SK-N-SH (cell line): Measurements from ENCODE around the gene MEG3. TPM values are rescaled to one million over a fixed set of nuclear protein-coding genes. Genes with fewer than 3 reads are reported as not detected.

Experiments used
- CTCF ChIA-PET: fragments of 300-600, 350-600 bp; formaldehyde crosslinking; extraction: SDS; loops from one replicate; lab custom pipeline; 2021; lab: Yijun Ruan, JAX
- POLR2A ChIA-PET: fragments of 350-600 bp; sonication (Branson Sonifier 250); formaldehyde crosslinking; extraction: SDS; loops from one replicate; lab custom pipeline; 2020; ENCODE audit warnings: antibody characterized with exemption, inconsistent platforms; lab: Yijun Ruan, JAX
- DNase-seq: peaks from one replicate; pipeline ENCODE4 v3.0.0; 2012
- H2AFZ ChIP-seq: fragments of 200-600 bp; sonication (generic); 2 replicates; pipeline ENCODE4 v1.8.1; 2016; ENCODE audit warnings: antibody characterized with exemption, mild to moderate bottlenecking, low read depth
- H3F3A ChIP-seq: fragments of 200-600 bp; sonication (generic); replicated peaks from 2 replicates; pipeline ENCODE3; 2016; ENCODE audit warnings: antibody characterized with exemption, mild to moderate bottlenecking; ENCODE audit not compliant: insufficient read depth
- H3K27ac ChIP-seq, 2 experiments: fragments of 200-500 bp in 1 of 2; fragments of 200-600 bp in 1 of 2; sonication (Bioruptor generic) in 1 of 2; sonication (generic), shearing (Covaris generic) in 1 of 2; 2 replicates each; pipeline versions ENCODE4 v1.5.1 to v1.6.1; 2014 to 2016; ENCODE audit warnings: low read depth in 2 of 2, inconsistent platforms in 1 of 2, low read length in 1 of 2, mild to moderate bottlenecking in 1 of 2, mixed read lengths in 1 of 2
- H3K27me3 ChIP-seq: fragments of 200-600 bp; sonication (generic), shearing (Covaris generic); 2 replicates; pipeline ENCODE4 v1.6.1; 2016; ENCODE audit warnings: mixed run types; ENCODE audit not compliant: insufficient read depth
- H3K36me3 ChIP-seq, 2 experiments: fragments of 200-500 bp in 1 of 2; fragments of 200-600 bp in 1 of 2; sonication (Bioruptor generic) in 1 of 2; sonication (generic) in 1 of 2; replicated peaks in 1 of 2; 2 replicates each; pipeline versions ENCODE3 to v1.5.1; 2014 to 2016; ENCODE audit warnings: low read length in 1 of 2, mild to moderate bottlenecking in 1 of 2; ENCODE audit not compliant: insufficient read depth in 2 of 2, control insufficient read depth in 1 of 2
- H3K4me1 ChIP-seq, 2 experiments: fragments of 200-500 bp in 1 of 2; fragments of 200-600 bp in 1 of 2; sonication (Bioruptor generic) in 1 of 2; sonication (generic), shearing (Covaris generic) in 1 of 2; 2 replicates each; pipeline versions ENCODE4 v1.5.1 to v1.6.1; 2014 to 2016; ENCODE audit warnings: low read depth in 1 of 2, low read length in 1 of 2, mixed run types in 1 of 2; ENCODE audit not compliant: insufficient read depth in 2 of 2, control insufficient read depth in 1 of 2
- H3K4me2 ChIP-seq: fragments of 200-600 bp; sonication (generic), shearing (Covaris generic); 2 replicates; pipeline ENCODE4 v1.6.1; 2017; ENCODE audit warnings: mixed run types
- H3K4me3 ChIP-seq, 2 experiments: fragments of 200-500 bp in 1 of 2; fragments of 200-600 bp in 1 of 2; sonication (Bioruptor generic) in 1 of 2; sonication (generic), shearing (Covaris generic) in 1 of 2; 2 replicates each; pipeline versions ENCODE4 v1.5.1 to v1.8.1; 2014 to 2016; ENCODE audit warnings: low read depth in 2 of 2, inconsistent platforms in 1 of 2, low read length in 1 of 2, mild to moderate bottlenecking in 1 of 2, mixed read lengths in 1 of 2, moderate library complexity in 1 of 2
- H3K79me2 ChIP-seq: fragments of 200-600 bp; sonication (generic); 2 replicates; pipeline ENCODE4 v1.8.1; 2017; ENCODE audit warnings: mild to moderate bottlenecking; ENCODE audit not compliant: insufficient read depth
- H3K9ac ChIP-seq: fragments of 200-600 bp; sonication (generic); 2 replicates; pipeline ENCODE4 v1.6.1; 2017; ENCODE audit warnings: mixed run types
- H3K9me2 ChIP-seq: fragments of 200-600 bp; sonication (generic); 2 replicates; pipeline ENCODE4 v1.6.1; 2017; ENCODE audit warnings: mixed run types
- H3K9me3 ChIP-seq: fragments of 200-600 bp; sonication (generic); 2 replicates; pipeline ENCODE4 v1.6.1; 2017; ENCODE audit warnings: mixed run types, mild to moderate bottlenecking, moderate library complexity
- H4K20me1 ChIP-seq: fragments of 200-600 bp; sonication (generic); 2 replicates; pipeline ENCODE4 v1.6.1; 2017; ENCODE audit warnings: mild to moderate bottlenecking, mixed run types; ENCODE audit not compliant: insufficient read depth
- EZH2phosphoT487 ChIP-seq: fragments of 200-600 bp; sonication (generic); IDR thresholded peaks from 2 replicates; pipeline ENCODE4 v1.6.1; 2017; ENCODE audit warnings: low read depth, mixed run types, mild to moderate bottlenecking, antibody characterized with exemption, moderate library complexity, borderline replicate concordance
- FOSL2 ChIP-seq: IDR thresholded peaks from 2 replicates; pipeline ENCODE4 v1.4.0; 2012; ENCODE audit warnings: low read depth, mild to moderate bottlenecking, moderate library complexity, borderline replicate concordance
- FOXJ3 ChIP-seq: sonication (generic); formaldehyde crosslinking; IDR thresholded peaks from 2 replicates; pipeline ENCODE4 v1.5.1; 2020; ENCODE audit warnings: mild to moderate bottlenecking, missing genetic modification reagents
- MAX ChIP-seq: IDR thresholded peaks from 2 replicates; pipeline ENCODE4 v1.4.0; 2012; ENCODE audit warnings: low read depth
- MEF2A ChIP-seq: IDR thresholded peaks from 2 replicates; pipeline ENCODE4 v1.4.0; 2012; ENCODE audit warnings: low read depth, borderline replicate concordance
- NFIC ChIP-seq: IDR thresholded peaks from 2 replicates; pipeline ENCODE4 v1.4.0; 2012; ENCODE audit warnings: borderline replicate concordance
- PBX3 ChIP-seq: IDR thresholded peaks from 2 replicates; pipeline ENCODE4; 2012
- RAD21 ChIP-seq: IDR thresholded peaks from 2 replicates; pipeline ENCODE4 v1.6.1; 2012; ENCODE audit warnings: mild to moderate bottlenecking, low read length
- REST ChIP-seq: IDR thresholded peaks from 2 replicates; pipeline ENCODE4 v1.6.1; 2012; ENCODE audit warnings: mild to moderate bottlenecking, low read depth, low read length, moderate library complexity
- RFX5 ChIP-seq: IDR thresholded peaks from 2 replicates; pipeline ENCODE4 v1.6.1; 2012; ENCODE audit warnings: mild to moderate bottlenecking, improper control_type of control experiment, low read length
- RXRA ChIP-seq: IDR thresholded peaks from 2 replicates; pipeline ENCODE4 v1.4.0; 2012; ENCODE audit warnings: low read depth, mild to moderate bottlenecking, borderline replicate concordance
- SIN3A ChIP-seq: IDR thresholded peaks from 2 replicates; pipeline ENCODE4 v1.6.1; 2012; ENCODE audit warnings: low read depth, mild to moderate bottlenecking, low read length, moderate library complexity, borderline replicate concordance
- SMC3 ChIP-seq: IDR thresholded peaks from 2 replicates; pipeline ENCODE4 v1.6.1; 2012; ENCODE audit warnings: low read depth, low read length, improper control_type of control experiment
- TAF1 ChIP-seq: IDR thresholded peaks from 2 replicates; pipeline ENCODE4 v1.6.1; 2012; ENCODE audit warnings: low read depth, mild to moderate bottlenecking, low read length, moderate library complexity, borderline replicate concordance
- TCF12 ChIP-seq: IDR thresholded peaks from 2 replicates; pipeline ENCODE4 v1.4.0; 2012
- TEAD4 ChIP-seq: IDR thresholded peaks from 2 replicates; pipeline ENCODE4 v1.4.0; 2012; ENCODE audit warnings: mild to moderate bottlenecking, borderline replicate concordance; ENCODE audit not compliant: insufficient read depth
- YY1 ChIP-seq: IDR thresholded peaks from 2 replicates; pipeline ENCODE4 v1.4.0; 2012; ENCODE audit warnings: low read depth, mild to moderate bottlenecking
- ZBTB33 ChIP-seq: IDR thresholded peaks from 2 replicates; pipeline ENCODE4 v1.4.0; 2012; ENCODE audit warnings: low read depth, borderline replicate concordance
- WGBS: methylation state at CpG from one replicate; pipeline ENCODE4 v1.1.6; 2017; ENCODE audit warnings: low lambda C conversion rate; 5-methylcytosine and 5-hydroxymethylcytosine counted together
- polyA plus RNA-seq, 3 experiments: library from polyadenylated mRNA; depleted of rRNA; stranded (reverse); fragments of >200 nt; gene quantifications; 2 replicates each; pipeline ENCODE4 v1.2.3, GENCODE V29; 2012

Gene MEG3
- polyA plus RNA-seq, 1 of the 3 experiments (the other 2 are of a cell fraction), result not detected

GRCh38 chr14:100884456-100884855 lies 58.5 kb downstream of the MEG3 start:
- Histone ChIP-seq H3K27ac (no peak overlapping the region; a peak in 1 of 4 replicates), H3K36me3 (no peaks in the 10 kb centered on the region), H3F3A (no peaks in the 10 kb centered on the region), H3K4me2 (no peak overlapping the region), H3K9me2 (no peaks in the 10 kb centered on the region), H3K4me1 (peaks cover 3 to 36% of the 10 kb centered on the region in 2 experiments; a peak in 3 of 4 replicates), H3K79me2 (no peaks in the 10 kb centered on the region), H3K4me3 (no peak overlapping the region; a peak in 1 of 4 replicates), H3K9me3 (no peaks in the 10 kb centered on the region), H2AFZ (no peak overlapping the region), H3K27me3 (no peaks in the 10 kb centered on the region), H3K9ac (no peak overlapping the region), H4K20me1 (no peaks in the 10 kb centered on the region)
- ChIA-PET CTCF (no interaction called here), POLR2A (no interaction called here)
- WGBS, result 57% methylated on average over 7 of the region's 13 CpGs
- DNase-seq, result no peak
- TF ChIP-seq RFX5, result no peak
- TF ChIP-seq ZBTB33, result no peak
- no peak for TF ChIP-seq YY1

- DNase-seq, result no peak
- no peaks in the 10 kb centered on the region for H3K27me3 ChIP-seq
- 89% methylated on average over 2 of the region's 2 CpGs for WGBS
- no peak overlapping the region for H3K4me2 ChIP-seq
- POLR2A ChIA-PET, result no interaction called here
- no peaks in the 10 kb centered on the region for H3K9me2 ChIP-seq
- CTCF ChIA-PET, result no interaction called here
- peaks cover 3 to 36% of the 10 kb centered on the region in 2 experiments; a peak in 3 of 4 replicates for H3K4me1 ChIP-seq
- H4K20me1 ChIP-seq, result no peaks in the 10 kb centered on the region
- no peak overlapping the region for H3K4me3 ChIP-seq
- peak overlapping the region in 1 of 2 experiments; percentile 58; a peak in 1 of 4 replicates for H3K27ac ChIP-seq
- TF ChIP-seq TCF12 (no peak), RXRA (no peak), SMC3 (no peak), PBX3 (no peak), EZH2phosphoT487 (no peak), TEAD4 (no peak), FOSL2 (no peak), REST (no peak), RAD21 (no peak), TAF1 (no peak), MAX (no peak), SIN3A (no peak), NFIC (no peak), MEF2A (no peak), FOXJ3 (CRISPR knock-in tag) (no peak)
- TF ChIP-seq, all 33 proteins: peak for 0
- Histone ChIP-seq H3K9ac (no peak overlapping the region), H3K79me2 (no peaks in the 10 kb centered on the region), H3F3A (no peaks in the 10 kb centered on the region), H2AFZ (no peak overlapping the region), H3K9me3 (no peaks in the 10 kb centered on the region), H3K36me3 (no peaks in the 10 kb centered on the region)
Observed at GRCh38 chr14:100885196-100885595, 59.3 kb downstream of the MEG3 start.
